ENCODE data around the gene MOSPD2.

Gene MOSPD2

GRCh38 chrX:14872851-14873675 lies at the start of gene MOSPD2, which contains the start of gene FANCB:
Gene MOSPD2, plus strand, starts transcription at chrX:14873421. Its CDS starts 108 bp downstream, at chrX:14873529.
Gene FANCB, minus strand, starts transcription at chrX:14873069. Its CDS starts 7,559 bp downstream, at chrX:14865510.
- in situ Hi-C loops (cut with MboI; ENCODE audit: low sequenced_read_pairs): no loop called here

GRCh38 chrX:14825851-14826250 lies 47.4 kb upstream of the MOSPD2 start:
- in situ Hi-C loops (cut with MboI; ENCODE audit: low sequenced_read_pairs): no loop called here

- in situ Hi-C loops (cut with MboI; ENCODE audit: low sequenced_read_pairs): no loop called here
Measured at GRCh38 chrX:14826319-14826718, 46.9 kb upstream of the MOSPD2 start.

GRCh38 chrX:14829643-14830042 lies 43.6 kb upstream of the MOSPD2 start:
- in situ Hi-C loops (cut with MboI; ENCODE audit: low sequenced_read_pairs): no loop called here

- in situ Hi-C loops (cut with MboI; ENCODE audit: low sequenced_read_pairs): no loop called here
Measured at GRCh38 chrX:14832151-14832550, 41.1 kb upstream of the MOSPD2 start.

- in situ Hi-C loops (cut with MboI; ENCODE audit: low sequenced_read_pairs): no loop called here
Measured at GRCh38 chrX:14832586-14832985, 40.6 kb upstream of the MOSPD2 start.

- in situ Hi-C loops (cut with MboI; ENCODE audit: low sequenced_read_pairs): no loop called here
Measured at GRCh38 chrX:14837155-14837554, 36.1 kb upstream of the MOSPD2 start.

- in situ Hi-C loops (cut with MboI; ENCODE audit: low sequenced_read_pairs): no loop called here
Measured at GRCh38 chrX:14843666-14844065, 29.6 kb upstream of the MOSPD2 start.

- in situ Hi-C loops (cut with MboI; ENCODE audit: low sequenced_read_pairs): no loop called here
Measured at GRCh38 chrX:14851526-14851925, 21.7 kb upstream of the MOSPD2 start.

- in situ Hi-C loops (cut with MboI; ENCODE audit: low sequenced_read_pairs): no loop called here
Measured at GRCh38 chrX:14864631-14865030, 8.6 kb upstream of the MOSPD2 start.

- in situ Hi-C loops (cut with MboI; ENCODE audit: low sequenced_read_pairs): no loop called here
Measured at GRCh38 chrX:14865201-14865600, 8.0 kb upstream of the MOSPD2 start.

- in situ Hi-C loops (cut with MboI; ENCODE audit: low sequenced_read_pairs): no loop called here
Measured at GRCh38 chrX:14871767-14872166, 1.5 kb upstream of the MOSPD2 start.

GRCh38 chrX:14872355-14872754 lies 866 bp upstream of the MOSPD2 start:
- in situ Hi-C loops (cut with MboI; ENCODE audit: low sequenced_read_pairs): no loop called here

GRCh38 chrX:14873676-14874049 lies 442 bp downstream of the MOSPD2 start:
- in situ Hi-C loops (cut with MboI; ENCODE audit: low sequenced_read_pairs): no loop called here

GRCh38 chrX:14875624-14876023 lies 2.4 kb downstream of the MOSPD2 start:
- in situ Hi-C loops (cut with MboI; ENCODE audit: low sequenced_read_pairs): no loop called here

- in situ Hi-C loops (cut with MboI; ENCODE audit: low sequenced_read_pairs): no loop called here
Measured at GRCh38 chrX:14883826-14884225, 10.6 kb downstream of the MOSPD2 start.

GRCh38 chrX:14884714-14885113 lies 11.5 kb downstream of the MOSPD2 start:
- in situ Hi-C loops (cut with MboI; ENCODE audit: low sequenced_read_pairs): no loop called here

GRCh38 chrX:14886252-14886651 lies 13.0 kb downstream of the MOSPD2 start:
- in situ Hi-C loops (cut with MboI; ENCODE audit: low sequenced_read_pairs): no loop called here

GRCh38 chrX:14896273-14896672 lies 23.1 kb downstream of the MOSPD2 start:
- in situ Hi-C loops (cut with MboI; ENCODE audit: low sequenced_read_pairs): no loop called here

- in situ Hi-C loops (cut with MboI; ENCODE audit: low sequenced_read_pairs): no loop called here
Measured at GRCh38 chrX:14897042-14897441, 23.8 kb downstream of the MOSPD2 start.

- in situ Hi-C loops (cut with MboI; ENCODE audit: low sequenced_read_pairs): no loop called here
Measured at GRCh38 chrX:14899607-14900006, 26.4 kb downstream of the MOSPD2 start.

- in situ Hi-C loops (cut with MboI; ENCODE audit: low sequenced_read_pairs): no loop called here
Measured at GRCh38 chrX:14902537-14902936, 29.3 kb downstream of the MOSPD2 start.

GRCh38 chrX:14903891-14904290 lies 30.7 kb downstream of the MOSPD2 start:
- in situ Hi-C loops (cut with MboI; ENCODE audit: low sequenced_read_pairs): no loop called here
